ENCODE results near the gene ZNF280A.
"Not testable (repeated sequence)": the region's sequence is repeated elsewhere in the genome, so short reads cannot be mapped to it uniquely, and the experiment has no call there.

Gene ZNF280A

DNA sequence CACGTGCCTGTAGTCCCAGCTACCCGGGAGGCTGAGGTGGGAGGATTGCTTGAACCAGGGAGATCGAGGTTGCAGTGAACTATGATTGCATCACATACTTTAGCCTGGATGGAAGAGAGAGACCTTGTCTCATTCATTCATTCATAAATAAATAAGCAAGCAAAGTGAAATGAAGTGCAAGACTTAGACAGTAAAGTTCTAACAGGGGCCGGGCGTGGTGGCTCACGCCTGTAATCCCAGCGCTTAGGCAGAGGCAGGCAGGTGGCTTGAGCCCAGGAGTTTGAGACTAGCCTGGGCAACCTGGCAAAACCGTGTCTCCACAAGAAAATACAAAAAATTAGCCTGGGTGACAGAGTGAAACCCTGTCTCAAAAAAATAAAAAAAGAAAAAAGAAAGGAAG, 1.6 kb upstream of the ZNF280A start:
- TF ChIP-seq, protein P1, sequence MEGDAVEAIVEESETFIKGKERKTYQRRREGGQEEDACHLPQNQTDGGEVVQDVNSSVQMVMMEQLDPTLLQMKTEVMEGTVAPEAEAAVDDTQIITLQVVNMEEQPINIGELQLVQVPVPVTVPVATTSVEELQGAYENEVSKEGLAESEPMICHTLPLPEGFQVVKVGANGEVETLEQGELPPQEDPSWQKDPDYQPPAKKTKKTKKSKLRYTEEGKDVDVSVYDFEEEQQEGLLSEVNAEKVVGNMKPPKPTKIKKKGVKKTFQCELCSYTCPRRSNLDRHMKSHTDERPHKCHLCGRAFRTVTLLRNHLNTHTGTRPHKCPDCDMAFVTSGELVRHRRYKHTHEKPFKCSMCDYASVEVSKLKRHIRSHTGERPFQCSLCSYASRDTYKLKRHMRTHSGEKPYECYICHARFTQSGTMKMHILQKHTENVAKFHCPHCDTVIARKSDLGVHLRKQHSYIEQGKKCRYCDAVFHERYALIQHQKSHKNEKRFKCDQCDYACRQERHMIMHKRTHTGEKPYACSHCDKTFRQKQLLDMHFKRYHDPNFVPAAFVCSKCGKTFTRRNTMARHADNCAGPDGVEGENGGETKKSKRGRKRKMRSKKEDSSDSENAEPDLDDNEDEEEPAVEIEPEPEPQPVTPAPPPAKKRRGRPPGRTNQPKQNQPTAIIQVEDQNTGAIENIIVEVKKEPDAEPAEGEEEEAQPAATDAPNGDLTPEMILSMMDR (IDR thresholded peaks at IDR 0.05; ENCODE audit: low read depth, low read length, missing control alignments): no peak
- DNase-seq (ENCODE audit: low read depth): no peak
- H3K4me3 ChIP-seq (ENCODE audit: low read depth, low read length): no peak overlapping the region

DNA sequence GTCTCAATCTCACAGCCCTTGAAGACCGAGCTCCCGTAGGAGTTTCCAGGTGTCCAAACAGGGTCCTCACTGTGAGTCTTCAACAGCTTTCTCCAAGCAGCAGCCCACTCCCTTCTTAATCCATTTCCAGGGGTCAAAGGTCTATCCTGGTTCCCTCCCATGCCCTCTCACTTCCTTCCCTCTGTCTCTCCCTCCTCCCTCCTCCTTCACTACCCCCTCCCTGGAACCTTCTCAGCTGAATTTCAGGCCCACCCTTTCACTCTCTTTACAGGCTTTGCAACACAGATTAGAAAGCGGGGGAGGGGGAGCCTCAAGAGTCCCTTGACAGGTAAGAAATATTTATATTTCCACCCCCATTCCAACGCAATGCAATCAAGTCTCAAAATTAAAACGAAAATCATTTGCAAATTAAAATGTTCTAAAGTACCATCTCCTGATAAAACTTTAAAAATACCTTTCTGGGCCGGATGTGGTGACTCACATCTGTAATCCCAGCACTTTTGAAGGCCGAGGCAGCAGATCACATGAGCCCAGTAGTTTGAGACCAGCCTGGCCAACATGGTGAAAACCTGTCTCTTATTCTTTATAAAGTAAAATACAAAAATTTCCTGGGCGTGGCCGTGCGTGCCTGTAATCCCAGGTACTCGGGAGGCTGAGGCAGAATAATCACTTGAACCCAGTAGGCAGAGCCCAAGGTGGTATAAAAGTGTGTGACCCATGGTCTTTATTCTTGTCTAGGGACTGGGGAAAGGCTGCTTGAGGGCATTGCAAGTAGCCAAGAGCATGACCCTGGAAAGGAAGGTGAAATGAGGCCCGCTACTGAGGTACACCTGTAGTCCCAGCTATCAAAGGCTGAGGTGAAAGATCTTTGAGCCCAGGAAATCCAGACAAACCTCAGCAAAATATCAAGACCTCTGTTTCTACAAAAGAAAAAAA, 865 bp upstream of the ZNF280A start:
- DNase-seq (ENCODE audit: low read depth): no peak
- TF ChIP-seq, protein P1 (IDR thresholded peaks at IDR 0.05; ENCODE audit: low read depth, low read length, missing control alignments): no peak
- H3K4me3 ChIP-seq (ENCODE audit: low read depth, low read length): no peak overlapping the region

DNA sequence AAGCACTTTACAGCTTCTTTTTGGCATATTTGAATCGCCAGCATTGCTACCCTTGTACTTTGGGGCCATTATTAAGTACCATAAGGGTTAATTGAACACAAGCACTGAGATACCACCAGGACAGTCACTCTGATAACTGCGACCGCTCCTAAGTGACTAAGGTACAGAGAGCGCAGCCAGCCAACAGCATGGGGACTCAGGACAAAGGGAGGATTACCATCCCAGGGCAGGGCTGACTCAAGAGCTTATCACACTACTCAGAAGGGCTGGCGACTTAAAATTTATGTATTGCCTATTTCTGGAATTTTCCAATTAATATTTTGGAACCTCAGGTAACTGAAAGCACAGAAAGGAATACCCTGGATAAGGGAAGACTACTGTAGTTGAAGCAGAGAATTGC, 479 bp downstream of the ZNF280A start:
- H3K4me3 ChIP-seq (ENCODE audit: low read depth, low read length): no peak overlapping the region
- TF ChIP-seq, protein P1 (IDR thresholded peaks at IDR 0.05; ENCODE audit: low read depth, low read length, missing control alignments): no peak
- no peak for DNase-seq (ENCODE audit: low read depth)

DNA sequence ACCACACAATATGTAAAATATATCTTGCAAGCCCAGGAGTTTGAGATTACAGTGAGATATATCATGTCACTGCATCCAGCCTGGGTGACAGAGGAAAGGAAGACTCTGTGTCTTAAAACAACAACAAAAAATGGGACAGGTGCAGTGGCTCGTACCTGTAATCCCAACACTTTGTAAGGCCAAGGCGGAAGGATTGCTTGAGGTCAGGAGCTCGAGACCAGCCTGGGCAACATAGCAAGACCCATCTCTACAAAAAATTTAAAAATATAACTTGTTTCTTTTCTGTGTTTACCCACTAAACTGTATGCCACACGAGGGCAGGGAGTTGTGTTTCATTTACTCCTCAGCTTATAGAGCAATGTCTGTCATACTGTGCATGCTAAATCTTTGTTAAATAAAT, 3.1 kb downstream of the ZNF280A start:
- TF ChIP-seq, protein P1 (IDR thresholded peaks at IDR 0.05; ENCODE audit: low read depth, low read length, missing control alignments): no peak
- DNase-seq (ENCODE audit: low read depth): no peak

DNA sequence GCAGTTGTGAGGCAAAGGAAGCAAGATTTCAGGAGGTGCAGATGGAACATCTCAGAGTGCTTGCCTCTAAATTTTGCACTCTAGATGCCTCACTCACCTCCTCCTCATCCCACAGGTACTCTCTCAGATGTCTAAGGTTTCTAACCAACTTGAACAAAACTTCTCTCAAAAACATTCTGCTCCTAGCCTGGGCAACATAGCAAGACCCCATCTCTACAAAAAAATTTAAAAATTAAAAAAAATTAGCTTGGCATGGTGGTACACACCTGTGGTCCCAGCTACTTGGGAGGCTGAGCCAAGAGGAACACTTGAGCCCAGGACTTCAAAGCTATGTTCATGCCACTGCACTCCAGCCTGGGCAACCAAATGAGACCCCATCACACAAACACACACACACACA, 4.2 kb downstream of the ZNF280A start:
- TF ChIP-seq, protein P1 (IDR thresholded peaks at IDR 0.05; ENCODE audit: low read depth, low read length, missing control alignments): no peak
- no peak for DNase-seq (ENCODE audit: low read depth)
- H3K4me3 ChIP-seq (ENCODE audit: low read depth, low read length): no peak overlapping the region

More for the DNA sequence above, 3.1 kb downstream of the ZNF280A start:
- H3K4me3 ChIP-seq (ENCODE audit: low read depth, low read length): no peak overlapping the region

- DNase-seq (ENCODE audit: low read depth); H3K4me3 ChIP-seq (ENCODE audit: low read depth, low read length): not testable (repeated sequence)
Observed at GRCh38 chr22:22514431-22514830, 5.6 kb downstream of the ZNF280A start.

DNA sequence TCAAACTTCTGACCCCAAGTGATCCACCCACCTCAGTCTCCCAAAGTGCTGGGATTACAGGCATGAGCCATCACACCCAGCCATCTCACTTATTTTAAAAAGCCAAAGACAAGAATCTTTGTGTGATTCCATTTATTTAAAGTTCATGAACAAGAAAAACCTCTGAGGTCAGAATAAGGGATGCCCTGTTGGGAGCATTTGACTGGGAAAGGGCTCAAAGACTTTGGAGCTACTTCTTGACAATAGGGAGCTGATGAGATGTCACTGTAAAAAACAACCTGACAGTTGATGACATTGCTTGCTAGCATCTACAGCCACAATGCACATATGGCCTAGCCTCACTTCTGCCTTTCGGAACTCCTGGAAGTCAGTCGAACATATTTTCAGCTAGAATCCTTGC, 6.5 kb downstream of the ZNF280A start:
- no peak overlapping the region for H3K4me3 ChIP-seq (ENCODE audit: low read depth, low read length)
- TF ChIP-seq, protein P1 (IDR thresholded peaks at IDR 0.05; ENCODE audit: low read depth, low read length, missing control alignments): no peak
- DNase-seq (ENCODE audit: low read depth): no peak
